ENCODE measurements around the gene SLC66A2.

The SLC66A2 gene

GRCh38 chr18:79988451-79989194, 37.2 kb upstream of the SLC66A2 start, which contains the start of gene TXNL4A:
TSS of gene TXNL4A (minus strand) at chr18:79988563. CDS start at chr18:79988392, 171 bp downstream.
- WGBS (ENCODE audit: extremely low coverage, insufficient coverage, low lambda C conversion rate): no CpG with 5 or more reads among the region's 71 CpGs
- peak within 1 kb of the TSS; percentile 42 for H4K8ac ChIP-seq (ENCODE audit: low read depth, low read length)
- no peak within 1 kb of the TSS for H2AK5ac ChIP-seq (ENCODE audit: low read length)
- peak within 1 kb of the TSS; percentile 81 for H3K4me2 ChIP-seq (ENCODE audit: low read length)
- H3K27me3 ChIP-seq (ENCODE audit: insufficient read depth, low read length, poor library complexity): no peaks in the 10 kb centered on the region
- no peak within 1 kb of the TSS for H3K27ac ChIP-seq (ENCODE audit: low read depth, low read length)
- H3K4ac ChIP-seq (ENCODE audit: low read depth, low read length): peak within 1 kb of the TSS; percentile 41
- H3K9ac ChIP-seq (ENCODE audit: low read length): peak within 1 kb of the TSS; percentile 95
- H3K79me2 ChIP-seq (ENCODE audit: control insufficient read depth, insufficient read depth, low read length): peaks cover 44% of the 10 kb centered on the region
- H2BK120ac ChIP-seq (ENCODE audit: low read depth, low read length): no peak within 1 kb of the TSS
- no peaks in the 10 kb centered on the region for H3K4me1 ChIP-seq (ENCODE audit: control insufficient read depth, low read depth, low read length)
- peak within 1 kb of the TSS; percentile 71 for H4K5ac ChIP-seq (ENCODE audit: low read length)
- no peak within 1 kb of the TSS for H2BK5ac ChIP-seq (ENCODE audit: low read length)
- H3K18ac ChIP-seq (ENCODE audit: low read length): peak within 1 kb of the TSS; percentile 68
- peaks cover 3% of the 10 kb centered on the region for H3K79me1 ChIP-seq (ENCODE audit: low read length)
- DNase-seq: peak; percentile 87
- H3K4me3 ChIP-seq (ENCODE audit: low read length): peak within 1 kb of the TSS; percentile 96
- peak within 1 kb of the TSS; percentile 99 for H3K56ac ChIP-seq (ENCODE audit: low read length)
- H3K23ac ChIP-seq (ENCODE audit: low read length): no peak within 1 kb of the TSS
- H3K36me3 ChIP-seq (ENCODE audit: control insufficient read depth, insufficient read depth, low read length): no peaks in the 10 kb centered on the region
- no peak within 1 kb of the TSS for H2BK15ac ChIP-seq (replicated peaks; ENCODE audit: low read depth)

- Histone ChIP-seq H4K8ac (ENCODE audit: low read depth, low read length) (no peak overlapping the region), H3K4ac (ENCODE audit: low read depth, low read length) (peak overlapping the region; percentile 41), H3K4me3 (ENCODE audit: low read length) (peak overlapping the region; percentile 96), H3K27ac (ENCODE audit: low read depth, low read length) (no peak overlapping the region), H3K79me1 (ENCODE audit: low read length) (peaks cover 5% of the 10 kb centered on the region), H3K36me3 (ENCODE audit: control insufficient read depth, insufficient read depth, low read length) (no peaks in the 10 kb centered on the region), H3K18ac (ENCODE audit: low read length) (peak overlapping the region; percentile 25), H2BK120ac (ENCODE audit: low read depth, low read length) (no peak overlapping the region), H3K79me2 (ENCODE audit: control insufficient read depth, insufficient read depth, low read length) (peaks cover 49% of the 10 kb centered on the region), H2BK15ac (replicated peaks; ENCODE audit: low read depth) (no peak overlapping the region), H3K4me1 (ENCODE audit: control insufficient read depth, low read depth, low read length) (no peaks in the 10 kb centered on the region), H3K9ac (ENCODE audit: low read length) (peak overlapping the region; percentile 95), H3K56ac (ENCODE audit: low read length) (peak overlapping the region; percentile 99), H3K4me2 (ENCODE audit: low read length) (peak overlapping the region; percentile 43), H4K5ac (ENCODE audit: low read length) (no peak overlapping the region), H3K23ac (ENCODE audit: low read length) (no peak overlapping the region), H2BK5ac (ENCODE audit: low read length) (no peak overlapping the region), H3K27me3 (ENCODE audit: insufficient read depth, low read length, poor library complexity) (no peaks in the 10 kb centered on the region), H2AK5ac (ENCODE audit: low read length) (no peak overlapping the region)
- no CpG with 5 or more reads among the region's 48 CpGs for WGBS (ENCODE audit: extremely low coverage, insufficient coverage, low lambda C conversion rate)
- peak; percentile 69 for DNase-seq
These were observed 36.6 kb upstream of the SLC66A2 start for GRCh38 chr18:79988071-79988450.

- H3K4me3 ChIP-seq (ENCODE audit: low read length): peak overlapping the region; percentile 96
- H3K4me1 ChIP-seq (ENCODE audit: control insufficient read depth, low read depth, low read length): no peaks in the 10 kb centered on the region
- no peak overlapping the region for H2BK5ac ChIP-seq (ENCODE audit: low read length)
- WGBS (ENCODE audit: extremely low coverage, insufficient coverage, low lambda C conversion rate): no CpG with 5 or more reads among the region's 6 CpGs
- H2AK5ac ChIP-seq (ENCODE audit: low read length): no peak overlapping the region
- no peak overlapping the region for H3K27ac ChIP-seq (ENCODE audit: low read depth, low read length)
- H3K18ac ChIP-seq (ENCODE audit: low read length): no peak overlapping the region
- peaks cover 5% of the 10 kb centered on the region for H3K79me1 ChIP-seq (ENCODE audit: low read length)
- no peaks in the 10 kb centered on the region for H3K27me3 ChIP-seq (ENCODE audit: insufficient read depth, low read length, poor library complexity)
- no peak overlapping the region for H2BK120ac ChIP-seq (ENCODE audit: low read depth, low read length)
- peak overlapping the region; percentile 71 for H4K5ac ChIP-seq (ENCODE audit: low read length)
- peak overlapping the region; percentile 81 for H3K4me2 ChIP-seq (ENCODE audit: low read length)
- peak overlapping the region; percentile 99 for H3K56ac ChIP-seq (ENCODE audit: low read length)
- no peak overlapping the region for H2BK15ac ChIP-seq (replicated peaks; ENCODE audit: low read depth)
- H3K79me2 ChIP-seq (ENCODE audit: control insufficient read depth, insufficient read depth, low read length): peaks cover 54% of the 10 kb centered on the region
- H3K36me3 ChIP-seq (ENCODE audit: control insufficient read depth, insufficient read depth, low read length): no peaks in the 10 kb centered on the region
- no peak overlapping the region for H4K8ac ChIP-seq (ENCODE audit: low read depth, low read length)
- no peak overlapping the region for H3K23ac ChIP-seq (ENCODE audit: low read length)
- H3K4ac ChIP-seq (ENCODE audit: low read depth, low read length): no peak overlapping the region
- no peak for DNase-seq
- H3K9ac ChIP-seq (ENCODE audit: low read length): peak overlapping the region; percentile 95
These were observed 36.1 kb upstream of the SLC66A2 start for GRCh38 chr18:79987566-79987965.

GRCh38 chr18:79986726-79987125, 35.3 kb upstream of the SLC66A2 start:
- Histone ChIP-seq H4K5ac (ENCODE audit: low read length) (no peak overlapping the region), H3K4ac (ENCODE audit: low read depth, low read length) (no peak overlapping the region), H3K4me1 (ENCODE audit: control insufficient read depth, low read depth, low read length) (no peaks in the 10 kb centered on the region), H3K4me3 (ENCODE audit: low read length) (no peak overlapping the region), H3K23ac (ENCODE audit: low read length) (no peak overlapping the region), H2BK15ac (replicated peaks; ENCODE audit: low read depth) (no peak overlapping the region), H3K9ac (ENCODE audit: low read length) (peak overlapping the region; percentile 60), H3K79me1 (ENCODE audit: low read length) (peaks cover 8% of the 10 kb centered on the region), H2BK120ac (ENCODE audit: low read depth, low read length) (no peak overlapping the region), H3K27ac (ENCODE audit: low read depth, low read length) (no peak overlapping the region), H3K36me3 (ENCODE audit: control insufficient read depth, insufficient read depth, low read length) (no peaks in the 10 kb centered on the region), H3K56ac (ENCODE audit: low read length) (peak overlapping the region; percentile 8), H4K8ac (ENCODE audit: low read depth, low read length) (no peak overlapping the region), H2BK5ac (ENCODE audit: low read length) (no peak overlapping the region), H3K18ac (ENCODE audit: low read length) (no peak overlapping the region), H2AK5ac (ENCODE audit: low read length) (no peak overlapping the region), H3K4me2 (ENCODE audit: low read length) (peak overlapping the region; percentile 49), H3K27me3 (ENCODE audit: insufficient read depth, low read length, poor library complexity) (no peaks in the 10 kb centered on the region), H3K79me2 (ENCODE audit: control insufficient read depth, insufficient read depth, low read length) (peaks cover 62% of the 10 kb centered on the region)
- no peak for DNase-seq
- no CpG with 5 or more reads among the region's 7 CpGs for WGBS (ENCODE audit: extremely low coverage, insufficient coverage, low lambda C conversion rate)

GRCh38 chr18:79985172-79985571, 33.7 kb upstream of the SLC66A2 start:
- Histone ChIP-seq H3K4ac (ENCODE audit: low read depth, low read length) (no peak overlapping the region), H3K36me3 (ENCODE audit: control insufficient read depth, insufficient read depth, low read length) (no peaks in the 10 kb centered on the region), H3K56ac (ENCODE audit: low read length) (no peak overlapping the region), H2BK15ac (replicated peaks; ENCODE audit: low read depth) (no peak overlapping the region), H4K5ac (ENCODE audit: low read length) (no peak overlapping the region), H3K23ac (ENCODE audit: low read length) (no peak overlapping the region), H3K27me3 (ENCODE audit: insufficient read depth, low read length, poor library complexity) (no peaks in the 10 kb centered on the region), H4K8ac (ENCODE audit: low read depth, low read length) (no peak overlapping the region), H2BK5ac (ENCODE audit: low read length) (no peak overlapping the region), H3K79me1 (ENCODE audit: low read length) (peaks cover 9% of the 10 kb centered on the region), H3K79me2 (ENCODE audit: control insufficient read depth, insufficient read depth, low read length) (peaks cover 75% of the 10 kb centered on the region), H3K4me2 (ENCODE audit: low read length) (no peak overlapping the region), H3K4me3 (ENCODE audit: low read length) (no peak overlapping the region), H3K9ac (ENCODE audit: low read length) (no peak overlapping the region), H3K27ac (ENCODE audit: low read depth, low read length) (no peak overlapping the region), H3K18ac (ENCODE audit: low read length) (no peak overlapping the region), H2BK120ac (ENCODE audit: low read depth, low read length) (no peak overlapping the region), H2AK5ac (ENCODE audit: low read length) (no peak overlapping the region), H3K4me1 (ENCODE audit: control insufficient read depth, low read depth, low read length) (no peaks in the 10 kb centered on the region)
- WGBS (ENCODE audit: extremely low coverage, insufficient coverage, low lambda C conversion rate): no CpG with 5 or more reads among the region's 12 CpGs
- DNase-seq: no peak

Data from mesendoderm (in vitro differentiated cells).